ENCODE data around the gene GABBR2.
"Not testable (repeated sequence)": the region's sequence is repeated elsewhere in the genome, so short reads cannot be mapped to it uniquely, and the experiment has no call there.

GABBR2 gene

DNA sequence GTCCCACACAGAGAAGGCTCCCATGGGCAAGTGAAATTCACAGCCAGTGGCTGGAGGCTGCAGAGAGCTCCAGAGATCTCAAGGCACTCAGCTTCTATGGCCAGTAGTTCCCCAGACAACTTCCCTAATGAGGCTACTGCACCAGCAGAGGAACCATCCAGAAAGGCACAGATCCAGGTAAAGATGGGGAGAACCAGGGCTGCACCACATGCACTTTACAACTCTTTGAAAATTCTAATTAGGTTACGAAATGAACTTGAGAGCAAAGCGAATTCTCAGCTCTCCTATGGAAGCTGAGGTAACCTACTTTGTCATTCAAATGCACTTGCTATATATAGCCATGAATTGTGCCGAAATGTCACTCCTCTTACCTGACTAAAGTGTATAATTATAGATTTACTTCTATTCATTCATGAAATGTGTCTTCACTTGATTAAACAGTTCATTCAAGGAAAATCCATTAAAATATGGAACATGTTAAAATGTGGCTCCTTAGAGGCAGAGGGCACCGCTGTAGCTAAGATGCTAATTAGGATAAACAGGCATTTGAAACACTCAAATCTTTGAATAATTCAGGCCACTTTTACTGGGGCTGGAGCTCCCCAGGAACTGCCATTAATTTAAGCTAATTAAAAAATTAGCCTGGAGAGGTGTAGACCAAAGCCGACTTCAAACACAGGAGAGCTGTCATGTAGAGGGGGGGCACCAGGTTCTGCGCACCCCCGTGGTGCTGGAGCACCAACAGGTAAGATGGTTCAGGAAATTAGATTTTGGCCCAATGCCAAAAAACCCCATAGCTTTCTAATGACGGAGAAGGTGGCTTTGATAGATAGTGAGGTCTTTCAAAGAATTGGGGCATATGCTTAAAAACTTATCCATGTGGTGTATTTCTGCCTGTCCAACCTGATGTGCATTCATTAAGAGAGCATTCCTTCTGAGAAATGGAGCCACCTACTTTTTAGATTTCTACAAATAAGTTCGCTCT lies 204.1 kb downstream of the GABBR2 start:
- peak in 1 of 2 donors; percentile 10 for DNase-seq

DNA sequence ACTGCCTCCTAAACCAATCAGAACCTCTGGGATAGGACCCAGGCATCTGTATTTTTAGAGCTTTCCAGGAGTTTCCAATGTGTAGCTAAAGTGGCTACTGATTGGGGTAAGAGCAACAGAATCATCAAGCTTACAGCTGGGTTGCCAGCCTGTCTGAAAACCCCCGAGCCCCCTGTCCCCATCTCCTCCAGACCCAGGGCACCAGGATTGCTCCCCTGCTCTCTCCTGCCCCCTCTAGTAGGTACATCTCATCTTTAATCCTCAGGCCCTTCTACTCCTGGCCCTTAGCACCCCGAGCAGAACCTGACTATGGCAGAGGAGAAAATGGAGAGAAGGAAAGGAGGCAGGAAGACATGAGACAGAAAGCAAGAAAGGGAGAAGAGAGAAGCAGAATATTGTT lies 204.9 kb downstream of the GABBR2 start:
- DNase-seq: no peak

DNA sequence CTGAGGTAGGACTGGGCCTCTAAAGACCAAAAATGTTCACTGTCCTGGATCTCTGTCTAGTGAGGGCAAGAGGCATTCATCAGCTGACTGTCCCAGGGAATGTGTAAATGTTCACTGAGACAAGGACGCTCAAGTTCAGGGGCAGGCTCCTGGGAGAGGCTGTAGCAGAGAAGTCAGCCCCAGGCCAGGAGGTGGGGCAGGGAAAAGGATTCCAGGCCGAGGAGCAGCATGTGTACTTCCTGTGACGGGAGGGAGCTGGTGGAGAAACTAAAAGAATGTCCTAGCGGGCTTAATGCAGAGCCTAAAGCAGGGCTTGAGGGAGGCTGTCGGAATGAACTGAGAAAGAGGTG lies 205.8 kb downstream of the GABBR2 start:
- DNase-seq: no peak

DNA sequence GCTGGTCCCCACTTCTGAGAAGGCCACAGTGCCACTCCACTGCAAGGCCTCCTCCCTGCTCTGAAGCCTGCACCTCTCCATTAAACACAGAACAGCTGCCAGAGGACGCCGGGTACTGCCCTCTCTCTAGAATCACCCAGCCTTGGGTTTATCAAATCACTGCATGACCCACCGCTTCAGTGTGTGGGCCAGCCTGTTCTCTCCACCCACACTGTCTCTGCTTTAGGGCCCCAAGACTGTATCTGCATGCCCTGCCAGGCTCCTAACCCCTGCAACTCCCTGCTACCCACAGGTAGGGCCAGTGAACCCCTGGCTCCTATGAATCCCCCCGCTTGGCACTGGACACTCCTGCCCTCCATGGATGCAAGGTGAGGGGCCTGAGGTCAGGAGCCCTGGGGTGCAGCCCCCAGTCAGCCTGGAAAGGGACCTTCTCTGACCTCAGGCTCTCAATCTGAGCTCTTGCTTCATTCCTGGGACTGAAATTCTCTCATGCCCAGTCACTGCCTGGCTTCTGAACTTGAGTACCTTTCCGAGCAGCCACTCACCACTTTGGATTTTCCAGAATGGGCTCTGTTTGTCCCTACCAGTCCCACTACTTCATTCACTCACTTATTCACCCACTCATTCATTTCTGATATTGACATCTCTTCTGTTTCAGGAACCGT lies 206.3 kb downstream of the GABBR2 start:
- DNase-seq: no peak

DNA sequence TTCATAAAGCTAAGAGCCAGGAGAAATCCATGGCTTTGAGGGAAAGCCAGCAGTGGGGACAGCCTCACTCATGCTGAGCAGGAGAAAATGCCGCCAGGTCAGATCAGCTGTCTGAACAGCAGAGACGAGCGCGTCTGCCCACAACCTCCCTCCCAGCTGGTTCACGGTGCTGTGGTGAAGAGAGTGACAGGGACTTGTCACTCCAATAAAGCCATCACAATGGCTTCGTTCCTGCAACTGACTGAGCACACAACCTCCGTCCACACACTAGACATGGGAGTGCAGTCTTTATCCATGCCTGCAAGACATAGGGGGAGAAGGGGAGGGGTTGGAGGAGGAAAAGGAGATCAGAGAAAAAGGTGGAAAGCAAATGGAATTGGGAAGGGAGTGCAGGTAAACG lies 206.9 kb downstream of the GABBR2 start:
- DNase-seq: no peak

DNA sequence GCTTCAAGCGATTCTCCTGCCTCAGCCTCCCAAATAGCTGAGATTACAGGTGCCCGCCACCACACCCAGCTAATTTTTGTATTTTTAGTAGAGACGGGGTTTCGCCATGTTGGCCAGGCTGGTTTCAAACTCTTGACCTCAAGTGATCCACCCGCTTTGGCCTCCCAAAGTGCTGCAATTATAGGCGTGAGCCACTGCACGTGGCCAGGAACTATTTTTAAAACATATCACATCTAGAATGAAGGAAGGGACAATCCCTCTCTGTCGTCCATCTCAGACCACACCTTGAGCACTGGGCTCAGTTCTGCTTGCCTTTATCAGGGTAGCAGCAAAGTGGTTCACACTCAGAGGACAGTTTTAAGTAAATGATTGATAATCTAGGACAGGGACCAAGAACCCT lies 207.5 kb downstream of the GABBR2 start:
- DNase-seq: not testable (repeated sequence)

DNA sequence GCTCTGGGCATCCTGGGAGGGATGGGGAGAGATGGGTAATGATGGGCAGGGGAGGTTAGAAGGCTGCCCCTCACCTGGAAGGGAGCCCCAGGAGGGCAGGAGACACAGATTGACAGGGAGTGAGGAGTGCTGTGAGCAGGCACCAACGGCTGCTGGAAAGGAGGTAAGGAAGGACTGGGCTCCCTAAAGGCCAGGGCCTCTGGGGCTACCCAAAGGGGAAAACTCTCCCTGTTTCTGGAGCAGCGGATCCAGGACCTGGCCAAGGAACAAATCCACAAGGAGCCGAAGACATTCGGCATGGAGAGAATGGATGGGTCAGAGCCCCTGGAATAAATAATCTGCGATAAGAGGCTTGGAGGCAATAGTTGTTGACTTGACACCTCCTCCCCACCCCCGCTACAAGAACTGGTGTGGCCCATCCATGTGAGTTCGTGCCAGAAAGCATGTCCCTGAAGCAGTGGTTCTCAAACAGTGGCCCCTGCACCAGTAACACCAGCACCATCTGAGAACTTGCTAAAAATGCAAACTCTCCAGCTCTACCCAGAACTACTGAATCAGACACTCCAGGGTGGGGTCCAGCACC lies 208.3 kb downstream of the GABBR2 start:
- no peak for DNase-seq

DNA sequence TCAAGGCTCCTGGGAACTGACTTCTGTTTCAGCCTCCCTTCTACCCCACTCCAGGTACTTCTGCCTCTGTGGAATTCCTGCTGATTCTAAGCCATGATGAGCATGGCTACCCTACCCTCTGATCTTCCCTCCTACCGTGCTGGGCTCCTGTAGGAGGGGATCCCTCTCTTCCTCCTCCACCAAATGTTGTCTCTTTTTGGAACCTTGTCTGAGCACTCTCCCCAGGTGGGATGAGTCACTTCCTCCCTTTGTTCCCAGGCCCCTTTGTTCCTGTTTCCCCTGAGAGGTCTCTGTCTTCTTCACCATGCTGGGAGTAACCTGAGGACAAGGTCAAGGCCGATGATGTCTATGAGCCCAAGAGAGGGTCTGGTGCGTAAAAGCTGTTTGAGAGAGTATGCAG lies 213.2 kb downstream of the GABBR2 start:
- DNase-seq: no peak

DNA sequence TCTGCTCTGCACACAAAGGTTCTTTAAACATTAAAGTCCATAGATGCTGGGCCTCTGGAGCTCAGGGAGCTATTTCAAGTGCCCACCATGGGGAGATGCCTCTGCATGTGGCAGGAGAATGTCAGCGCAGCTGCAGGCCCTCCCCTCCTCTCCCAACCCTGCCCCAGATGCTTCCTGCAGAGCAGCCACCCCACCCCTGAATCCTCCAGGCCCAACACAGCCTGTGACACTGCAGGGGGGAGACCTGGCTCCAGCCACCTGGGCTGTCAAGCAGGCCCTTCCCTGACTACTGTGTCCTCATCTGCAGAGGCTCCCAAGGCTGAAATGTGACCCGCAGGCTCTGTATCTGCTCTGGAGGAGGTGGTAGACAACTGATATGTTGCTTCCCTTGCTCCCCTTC lies 213.9 kb downstream of the GABBR2 start:
- DNase-seq: no peak

DNA sequence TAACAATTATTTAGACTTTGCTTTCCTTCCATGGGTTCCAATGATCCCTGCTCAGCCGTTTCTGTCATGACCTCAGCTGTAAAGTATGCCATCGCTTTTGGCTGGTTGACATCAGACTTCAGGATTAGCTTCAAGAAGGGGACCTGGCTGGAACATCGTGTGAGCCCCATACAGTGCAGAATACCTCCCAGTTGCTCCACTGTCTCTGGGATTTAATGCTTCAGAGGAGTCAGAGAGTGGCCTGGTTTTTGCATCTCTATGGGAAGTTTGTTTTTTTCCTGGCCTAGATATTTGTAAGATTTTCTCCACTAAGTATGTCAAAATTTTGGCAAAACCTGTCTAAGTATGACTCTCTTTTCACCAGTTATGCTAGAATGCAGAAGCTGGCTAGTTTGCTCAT lies 216.9 kb downstream of the GABBR2 start:
- no peak for DNase-seq

DNA sequence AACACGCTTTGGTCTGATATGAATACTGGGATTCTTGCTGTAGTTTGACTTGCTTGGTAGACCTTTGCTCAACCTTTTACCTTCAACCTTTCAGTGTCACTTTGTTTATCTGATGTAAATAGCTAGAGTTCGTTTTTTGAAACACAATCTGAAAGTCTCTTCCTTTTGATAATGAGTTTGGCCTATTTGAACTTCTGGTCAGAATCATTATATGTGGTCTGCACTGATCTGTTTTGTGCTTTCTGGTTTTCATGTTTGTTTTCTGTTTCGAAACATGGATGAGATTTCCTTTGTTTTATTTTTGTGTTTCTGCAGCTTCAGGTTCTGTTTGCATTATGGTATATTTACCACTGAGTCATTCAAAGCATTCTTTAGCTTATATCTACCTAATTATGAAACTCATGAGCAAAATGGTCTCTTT lies 217.5 kb downstream of the GABBR2 start:
- DNase-seq: no peak

DNA sequence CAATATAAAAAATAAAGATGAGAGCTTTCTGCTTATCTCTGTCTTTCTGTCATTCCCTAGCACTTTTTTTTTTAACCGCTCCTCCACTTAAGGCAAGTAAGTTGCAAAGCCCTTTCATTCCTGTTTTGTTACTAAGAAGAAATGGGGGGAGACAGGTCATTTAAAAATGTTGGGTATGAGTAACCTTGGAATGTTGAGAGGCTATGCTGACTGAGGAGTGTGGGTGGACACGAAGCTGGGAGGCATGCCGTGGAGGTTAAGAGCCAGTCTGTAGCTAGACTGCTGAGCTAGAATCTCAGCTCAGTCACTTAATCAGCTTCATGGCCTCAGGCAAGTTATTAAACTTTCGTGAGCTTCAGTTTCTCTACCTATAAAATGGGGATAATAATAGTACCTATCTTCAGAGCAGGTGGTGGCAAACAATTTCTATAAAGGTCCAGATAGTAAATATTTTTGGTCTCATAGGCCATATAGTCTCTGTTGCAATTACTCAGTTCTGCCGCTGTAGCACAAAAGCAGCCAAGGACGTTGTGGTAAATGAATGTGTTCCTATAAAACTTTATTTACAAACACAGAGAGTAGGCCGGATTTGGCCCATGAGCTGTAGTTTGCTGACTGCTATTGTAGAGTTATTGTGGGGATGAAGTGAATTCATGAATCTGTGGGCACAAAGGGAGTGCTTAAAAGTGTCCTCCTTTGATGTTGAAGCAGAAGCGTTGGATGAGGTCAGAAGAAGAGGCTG lies 220.0 kb downstream of the GABBR2 start:
- DNase-seq: no peak

DNA sequence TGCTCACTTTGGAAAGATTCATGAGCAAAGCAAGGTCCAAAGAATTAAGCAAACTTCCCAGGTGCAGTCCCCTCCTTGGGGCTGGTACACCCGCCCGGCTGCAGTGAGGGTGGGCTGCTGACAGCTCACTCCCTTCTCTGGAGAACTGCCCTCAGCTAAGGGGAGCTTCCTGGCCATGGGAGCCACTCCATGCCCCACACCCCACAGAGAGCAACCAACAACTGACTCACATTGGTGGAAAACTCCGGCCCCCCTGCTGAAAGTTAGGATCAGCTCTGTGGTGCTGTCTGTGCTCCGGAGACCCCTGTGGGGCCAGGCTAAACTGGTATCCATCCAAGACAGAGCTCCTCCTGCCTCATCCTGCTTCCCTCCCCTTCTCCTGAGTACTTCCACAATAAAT lies 223.0 kb downstream of the GABBR2 start:
- no peak for DNase-seq

DNA sequence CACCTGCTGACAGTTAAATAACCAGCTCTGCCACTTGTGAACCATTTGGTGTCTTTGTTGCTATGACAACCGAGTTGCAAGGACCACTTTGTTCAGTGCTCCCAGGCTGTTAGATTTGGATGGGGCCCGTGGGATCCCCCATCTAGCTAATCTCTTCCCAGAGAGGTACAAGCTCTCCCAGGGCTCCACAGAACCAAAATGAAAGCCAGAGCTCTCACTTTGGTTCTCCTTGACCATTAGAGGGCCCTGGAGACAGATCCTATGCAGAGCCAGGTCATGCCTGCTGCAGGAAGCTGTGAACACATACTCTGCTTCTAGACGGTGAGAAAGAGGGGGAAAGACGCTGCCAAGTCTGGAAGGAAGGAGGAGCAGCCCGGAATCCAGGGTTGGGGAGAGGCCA lies 224.6 kb downstream of the GABBR2 start:
- no peak for DNase-seq

DNA sequence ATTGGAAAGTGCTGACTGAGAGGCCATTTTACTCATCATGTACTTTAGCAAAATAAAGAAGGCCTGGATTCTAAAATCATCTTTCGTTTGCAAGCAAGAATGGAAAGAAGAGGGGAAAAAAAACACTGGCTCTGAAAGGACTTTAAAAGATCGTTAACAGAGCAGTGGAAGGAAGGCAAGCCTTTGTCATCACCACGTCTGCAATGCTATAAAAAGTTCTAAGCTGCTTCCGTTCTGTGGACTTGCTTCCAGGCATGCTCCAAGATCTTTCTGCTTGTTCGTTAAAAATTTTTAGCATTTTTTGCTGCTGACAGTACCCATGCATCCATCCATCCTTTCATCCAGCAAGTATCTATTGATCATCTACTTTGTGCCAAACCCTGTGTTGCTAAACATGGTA lies 226.5 kb downstream of the GABBR2 start:
- DNase-seq: no peak

DNA sequence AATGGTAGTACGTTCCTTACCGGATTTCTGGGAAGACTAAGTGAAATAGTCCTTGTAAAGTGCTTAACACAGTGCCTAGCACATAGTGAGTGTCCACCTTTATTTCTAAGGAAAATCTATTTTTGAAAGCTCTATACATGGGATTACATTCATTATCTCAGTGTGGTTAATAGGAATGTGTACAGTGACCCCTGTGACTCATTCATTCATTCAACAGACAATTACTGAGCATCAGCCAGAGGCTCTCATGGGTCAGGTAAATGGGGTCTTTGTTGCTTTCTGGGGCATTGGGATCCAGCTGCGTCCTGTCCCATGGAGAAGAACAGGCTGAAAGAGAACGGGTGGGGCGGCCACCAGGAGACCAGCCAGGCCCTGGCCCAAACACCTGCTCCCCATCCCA lies 227.1 kb downstream of the GABBR2 start:
- no peak for DNase-seq

DNA sequence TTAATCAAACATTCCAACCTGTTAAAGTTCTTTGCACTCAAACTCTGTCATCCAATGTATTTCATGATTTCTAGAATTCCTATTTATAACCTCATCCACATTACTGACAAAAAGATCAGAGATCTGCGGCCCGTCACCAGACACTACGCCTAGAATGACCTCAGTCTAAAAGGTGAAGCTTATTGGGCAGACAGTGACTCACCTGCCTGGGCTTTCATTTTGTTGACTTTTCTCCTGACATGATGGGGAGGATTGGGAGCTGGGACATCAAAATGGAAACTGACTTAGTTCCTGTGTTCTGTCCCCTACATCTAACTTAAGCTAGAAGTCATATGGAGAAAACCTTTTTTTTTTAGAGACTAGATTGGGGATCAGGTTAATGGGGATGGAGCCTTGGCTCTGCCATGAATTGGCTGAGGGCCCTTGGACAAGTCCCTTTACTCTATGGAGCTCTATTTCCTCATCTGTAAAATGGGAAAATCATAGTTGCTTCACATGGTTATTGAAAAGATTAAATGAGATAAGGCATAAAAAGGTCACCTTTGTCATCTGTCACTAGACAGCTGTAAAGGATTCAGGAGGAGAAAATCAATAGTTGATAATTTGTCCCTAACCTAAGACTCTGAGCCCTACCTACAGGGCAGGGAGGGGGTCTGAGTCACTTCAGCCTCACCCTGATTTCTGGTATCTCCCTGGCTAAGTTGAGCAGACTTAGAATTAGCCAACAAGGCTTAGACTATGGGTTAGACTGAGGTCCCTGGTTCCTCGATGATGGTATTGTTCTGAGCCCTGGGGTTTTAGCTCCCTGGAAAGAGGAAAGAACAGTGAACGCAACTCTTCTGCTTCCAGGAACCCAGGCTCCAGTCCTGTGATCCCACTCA lies 228.5 kb downstream of the GABBR2 start:
- DNase-seq: no peak

DNA sequence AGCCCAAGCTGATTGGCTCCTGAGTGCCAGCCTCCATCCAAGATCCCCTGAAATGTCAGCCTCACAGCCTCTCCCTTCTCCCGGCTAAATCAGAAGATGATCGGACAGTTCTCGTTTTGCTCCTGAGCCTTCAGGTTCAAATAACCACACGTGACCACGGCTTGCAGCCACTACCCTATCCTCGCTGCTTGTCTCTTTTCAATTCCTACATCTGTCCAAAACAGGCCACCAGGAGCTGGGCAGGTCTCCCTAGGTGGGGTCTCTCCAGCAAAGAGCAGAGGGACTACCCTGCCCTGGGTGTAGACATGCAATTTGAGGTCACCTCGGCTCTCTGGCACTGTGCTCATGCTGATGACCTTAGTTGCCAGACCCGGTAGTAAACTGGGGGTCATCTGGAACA lies 229.3 kb downstream of the GABBR2 start:
- no peak for DNase-seq

DNA sequence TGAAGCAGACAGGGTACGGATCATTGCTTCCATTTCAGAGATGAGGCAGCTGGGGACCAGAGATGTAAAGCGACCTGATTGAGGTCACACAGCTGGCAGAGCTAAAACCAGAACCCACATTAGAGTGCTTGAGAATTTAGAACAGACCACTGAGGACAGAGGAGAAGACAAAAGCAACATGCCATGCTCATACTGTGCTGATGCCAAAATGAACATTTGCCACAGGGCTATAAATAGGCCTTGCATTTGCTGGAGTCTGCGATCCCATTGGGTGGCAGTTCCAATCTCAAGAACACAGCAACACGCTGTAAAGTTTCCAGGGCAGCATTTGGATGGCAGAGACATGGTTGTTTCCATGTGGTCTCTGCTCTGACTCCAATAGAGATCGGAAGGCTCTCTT lies 230.9 kb downstream of the GABBR2 start:
- DNase-seq: no peak

DNA sequence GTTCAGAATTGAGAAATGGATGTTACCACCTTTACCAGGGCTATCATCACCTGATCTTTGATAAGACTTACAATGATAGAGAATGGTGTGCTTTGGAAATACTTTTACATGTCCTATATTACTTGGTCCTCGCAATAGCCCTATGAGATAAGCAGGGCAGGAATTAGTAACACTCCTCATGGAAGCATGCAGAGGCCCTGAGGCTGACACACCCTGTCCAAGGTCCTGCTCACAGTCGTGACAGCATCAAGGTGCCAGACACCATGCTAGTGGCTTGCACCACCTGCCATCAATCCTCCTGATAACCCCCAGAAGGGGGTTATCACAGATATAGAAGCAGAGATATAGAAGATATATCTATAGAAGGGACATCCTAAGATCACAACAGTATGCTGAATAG lies 236.5 kb downstream of the GABBR2 start:
- no peak for DNase-seq

DNA sequence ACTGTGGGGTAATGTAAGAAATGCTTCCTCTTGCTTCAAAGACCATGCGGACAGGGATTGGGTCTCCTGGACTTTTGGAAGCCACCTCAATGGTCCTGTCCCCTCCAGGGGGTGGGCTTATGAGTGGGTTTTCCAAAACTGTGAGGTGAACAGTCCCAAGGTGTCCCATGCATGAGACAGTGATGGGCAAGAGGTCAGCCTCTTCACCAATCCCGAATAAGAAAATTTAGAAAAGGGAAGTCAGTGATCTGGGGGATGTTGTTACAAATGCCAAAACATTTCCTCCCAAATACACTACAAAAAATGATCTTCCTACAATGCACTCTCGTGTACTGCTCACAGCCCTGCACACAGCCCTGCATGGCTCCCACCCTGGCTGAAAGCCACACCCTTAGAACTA lies 237.6 kb downstream of the GABBR2 start:
- DNase-seq: no peak

Data from inflammatory macrophage (primary cell).